ENCODE data around the gene DPM1. TPM values are rescaled to one million over a fixed set of nuclear protein-coding genes. Genes with fewer than 3 reads are reported as not detected.

Gene DPM1
- total RNA-seq, 1 experiment from 2014 or later = 57.8 TPM

DNA sequence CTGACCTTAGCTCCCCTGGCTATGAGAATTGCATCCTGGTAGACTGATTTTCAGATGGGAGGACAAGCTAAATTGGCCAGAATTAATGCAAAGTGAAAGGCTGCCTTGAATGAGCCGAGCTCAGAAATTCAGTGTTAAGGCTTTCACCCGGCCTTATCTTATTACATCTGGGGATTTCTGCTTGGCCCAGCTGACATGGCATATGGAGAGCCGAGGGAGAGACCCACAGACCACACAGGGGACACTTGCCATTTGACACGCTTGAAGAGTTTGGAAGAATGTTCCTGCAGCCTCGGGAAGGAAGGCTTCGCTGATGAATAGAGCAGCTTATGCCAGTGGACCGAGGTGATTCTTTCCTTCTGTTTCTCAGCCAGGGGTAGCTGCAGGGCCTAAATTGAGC, 9.3 kb upstream of the DPM1 start:
- H3K27ac Mint-ChIP-seq = no peak overlapping the region
- ChIA-PET CTCF (interaction anchor here (0.6 to 2.8 kb wide), 2 partner anchors 14 to 695 kb away, joined by 3 to 11 read pairs; no protein-coding TSS in a partner anchor), POLR2A (no interaction called here)
- no peaks in the 10 kb centered on the region for H3K9me3 Mint-ChIP-seq
- no peak overlapping the region for H3K4me3 Mint-ChIP-seq
- TF ChIP-seq HMGA2 (CRISPR knock-in tag; IDR thresholded peaks at IDR 0.05) = no peak
- TF ChIP-seq CREM (CRISPR knock-in tag; IDR thresholded peaks at IDR 0.05) = no peak
- TF ChIP-seq, protein P1, sequence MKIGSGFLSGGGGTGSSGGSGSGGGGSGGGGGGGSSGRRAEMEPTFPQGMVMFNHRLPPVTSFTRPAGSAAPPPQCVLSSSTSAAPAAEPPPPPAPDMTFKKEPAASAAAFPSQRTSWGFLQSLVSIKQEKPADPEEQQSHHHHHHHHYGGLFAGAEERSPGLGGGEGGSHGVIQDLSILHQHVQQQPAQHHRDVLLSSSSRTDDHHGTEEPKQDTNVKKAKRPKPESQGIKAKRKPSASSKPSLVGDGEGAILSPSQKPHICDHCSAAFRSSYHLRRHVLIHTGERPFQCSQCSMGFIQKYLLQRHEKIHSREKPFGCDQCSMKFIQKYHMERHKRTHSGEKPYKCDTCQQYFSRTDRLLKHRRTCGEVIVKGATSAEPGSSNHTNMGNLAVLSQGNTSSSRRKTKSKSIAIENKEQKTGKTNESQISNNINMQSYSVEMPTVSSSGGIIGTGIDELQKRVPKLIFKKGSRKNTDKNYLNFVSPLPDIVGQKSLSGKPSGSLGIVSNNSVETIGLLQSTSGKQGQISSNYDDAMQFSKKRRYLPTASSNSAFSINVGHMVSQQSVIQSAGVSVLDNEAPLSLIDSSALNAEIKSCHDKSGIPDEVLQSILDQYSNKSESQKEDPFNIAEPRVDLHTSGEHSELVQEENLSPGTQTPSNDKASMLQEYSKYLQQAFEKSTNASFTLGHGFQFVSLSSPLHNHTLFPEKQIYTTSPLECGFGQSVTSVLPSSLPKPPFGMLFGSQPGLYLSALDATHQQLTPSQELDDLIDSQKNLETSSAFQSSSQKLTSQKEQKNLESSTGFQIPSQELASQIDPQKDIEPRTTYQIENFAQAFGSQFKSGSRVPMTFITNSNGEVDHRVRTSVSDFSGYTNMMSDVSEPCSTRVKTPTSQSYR (CRISPR knock-in tag; IDR thresholded peaks at IDR 0.05) = no peak
- TF ChIP-seq, protein P2, sequence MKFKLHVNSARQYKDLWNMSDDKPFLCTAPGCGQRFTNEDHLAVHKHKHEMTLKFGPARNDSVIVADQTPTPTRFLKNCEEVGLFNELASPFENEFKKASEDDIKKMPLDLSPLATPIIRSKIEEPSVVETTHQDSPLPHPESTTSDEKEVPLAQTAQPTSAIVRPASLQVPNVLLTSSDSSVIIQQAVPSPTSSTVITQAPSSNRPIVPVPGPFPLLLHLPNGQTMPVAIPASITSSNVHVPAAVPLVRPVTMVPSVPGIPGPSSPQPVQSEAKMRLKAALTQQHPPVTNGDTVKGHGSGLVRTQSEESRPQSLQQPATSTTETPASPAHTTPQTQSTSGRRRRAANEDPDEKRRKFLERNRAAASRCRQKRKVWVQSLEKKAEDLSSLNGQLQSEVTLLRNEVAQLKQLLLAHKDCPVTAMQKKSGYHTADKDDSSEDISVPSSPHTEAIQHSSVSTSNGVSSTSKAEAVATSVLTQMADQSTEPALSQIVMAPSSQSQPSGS (CRISPR knock-in tag; IDR thresholded peaks at IDR 0.05; ENCODE audit: borderline replicate concordance, low read depth) = no peak
- TF ChIP-seq, protein P3, sequence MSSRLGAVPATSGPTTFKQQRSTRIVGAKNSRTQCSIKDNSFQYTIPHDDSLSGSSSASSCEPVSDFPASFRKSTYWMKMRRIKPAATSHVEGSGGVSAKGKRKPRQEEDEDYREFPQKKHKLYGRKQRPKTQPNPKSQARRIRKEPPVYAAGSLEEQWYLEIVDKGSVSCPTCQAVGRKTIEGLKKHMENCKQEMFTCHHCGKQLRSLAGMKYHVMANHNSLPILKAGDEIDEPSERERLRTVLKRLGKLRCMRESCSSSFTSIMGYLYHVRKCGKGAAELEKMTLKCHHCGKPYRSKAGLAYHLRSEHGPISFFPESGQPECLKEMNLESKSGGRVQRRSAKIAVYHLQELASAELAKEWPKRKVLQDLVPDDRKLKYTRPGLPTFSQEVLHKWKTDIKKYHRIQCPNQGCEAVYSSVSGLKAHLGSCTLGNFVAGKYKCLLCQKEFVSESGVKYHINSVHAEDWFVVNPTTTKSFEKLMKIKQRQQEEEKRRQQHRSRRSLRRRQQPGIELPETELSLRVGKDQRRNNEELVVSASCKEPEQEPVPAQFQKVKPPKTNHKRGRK (CRISPR knock-in tag; IDR thresholded peaks at IDR 0.05; ENCODE audit: borderline replicate concordance) = no peak
- peaks cover 11% of the 10 kb centered on the region; the same call in 1 of the 2 replicates for H3K4me1 Mint-ChIP-seq
- DNase-seq (ENCODE audit: low spot score) (no peak), ATAC-seq (no peak)
- H3K36me3 Mint-ChIP-seq = no peaks in the 10 kb centered on the region
- 0 out of 2 replicates have a peak, but pooled peaks cover 3% of the 10 kb centered on the region for H3K27me3 Mint-ChIP-seq (ENCODE audit: low read depth)

DNA sequence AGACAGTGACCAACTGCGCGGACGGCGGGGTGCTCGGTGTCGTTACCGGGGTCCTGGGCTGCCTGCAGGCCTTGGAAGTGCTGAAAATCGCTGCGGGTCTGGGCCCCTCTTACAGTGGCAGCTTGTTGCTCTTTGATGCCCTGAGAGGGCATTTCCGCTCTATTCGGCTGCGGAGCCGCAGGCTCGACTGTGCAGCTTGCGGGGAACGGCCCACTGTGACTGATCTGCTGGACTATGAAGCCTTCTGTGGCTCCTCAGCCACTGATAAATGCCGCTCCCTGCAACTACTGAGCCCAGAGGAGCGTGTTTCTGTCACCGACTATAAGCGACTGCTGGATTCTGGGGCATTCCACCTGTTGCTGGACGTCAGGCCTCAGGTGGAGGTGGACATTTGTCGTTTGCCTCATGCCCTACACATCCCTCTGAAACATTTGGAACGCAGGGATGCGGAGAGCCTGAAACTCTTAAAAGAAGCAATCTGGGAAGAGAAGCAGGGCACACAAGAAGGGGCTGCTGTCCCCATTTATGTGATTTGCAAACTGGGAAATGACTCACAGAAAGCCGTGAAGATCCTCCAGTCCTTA, 1.3 kb upstream of the DPM1 start:
- H3K4me3 Mint-ChIP-seq = peak overlapping the region; percentile 99
- no peak for DNase-seq (ENCODE audit: low spot score)
- peak overlapping the region; percentile 45; the same call in 1 of the 2 replicates for H3K27ac Mint-ChIP-seq
- 0 out of 2 replicates have a peak, but pooled peaks cover 3% of the 10 kb centered on the region for H3K9me3 Mint-ChIP-seq
- CTCF ChIA-PET = interaction anchor here (1.1 kb wide), 1 partner anchor 28 kb away, joined by 7 read pairs; no protein-coding TSS in a partner anchor
- peaks cover 22% of the 10 kb centered on the region for H3K4me1 Mint-ChIP-seq
- peaks cover 20% of the 10 kb centered on the region for H3K36me3 Mint-ChIP-seq
- H3K27me3 Mint-ChIP-seq (ENCODE audit: low read depth) = no peaks in the 10 kb centered on the region
- ATAC-seq = no peak; the same call in 1 of the 2 replicates
- TF ChIP-seq KAT7 (CRISPR knock-in tag; IDR thresholded peaks at IDR 0.05; ENCODE audit: borderline replicate concordance) (no peak), TEAD1 (CRISPR knock-in tag; IDR thresholded peaks at IDR 0.05) (no peak), ZNF423 (CRISPR knock-in tag; IDR thresholded peaks at IDR 0.05) (no peak), NR1H2 (CRISPR knock-in tag; IDR thresholded peaks at IDR 0.05) (no peak), ZNF671 (CRISPR knock-in tag; IDR thresholded peaks at IDR 0.05) (no peak), HMGA2 (CRISPR knock-in tag; IDR thresholded peaks at IDR 0.05) (no peak), RORB (CRISPR knock-in tag; IDR thresholded peaks at IDR 0.05) (no peak), GTF2I (CRISPR knock-in tag; conservative IDR thresholded peaks at IDR 0.05) (no peak), ZNF317 (CRISPR knock-in tag; IDR thresholded peaks at IDR 0.05; ENCODE audit: borderline replicate concordance, low read depth) (no peak), EMX1 (CRISPR knock-in tag; IDR thresholded peaks at IDR 0.05) (no peak), GABPB1 (CRISPR knock-in tag; IDR thresholded peaks at IDR 0.05) (no peak), ZNF263 (CRISPR knock-in tag; IDR thresholded peaks at IDR 0.05; ENCODE audit: low read depth) (no peak), CREM (CRISPR knock-in tag; IDR thresholded peaks at IDR 0.05) (no peak)
- TF ChIP-seq, protein P4, sequence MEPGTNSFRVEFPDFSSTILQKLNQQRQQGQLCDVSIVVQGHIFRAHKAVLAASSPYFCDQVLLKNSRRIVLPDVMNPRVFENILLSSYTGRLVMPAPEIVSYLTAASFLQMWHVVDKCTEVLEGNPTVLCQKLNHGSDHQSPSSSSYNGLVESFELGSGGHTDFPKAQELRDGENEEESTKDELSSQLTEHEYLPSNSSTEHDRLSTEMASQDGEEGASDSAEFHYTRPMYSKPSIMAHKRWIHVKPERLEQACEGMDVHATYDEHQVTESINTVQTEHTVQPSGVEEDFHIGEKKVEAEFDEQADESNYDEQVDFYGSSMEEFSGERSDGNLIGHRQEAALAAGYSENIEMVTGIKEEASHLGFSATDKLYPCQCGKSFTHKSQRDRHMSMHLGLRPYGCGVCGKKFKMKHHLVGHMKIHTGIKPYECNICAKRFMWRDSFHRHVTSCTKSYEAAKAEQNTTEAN (CRISPR knock-in tag; IDR thresholded peaks at IDR 0.05) = no peak
- TF ChIP-seq, protein P5, sequence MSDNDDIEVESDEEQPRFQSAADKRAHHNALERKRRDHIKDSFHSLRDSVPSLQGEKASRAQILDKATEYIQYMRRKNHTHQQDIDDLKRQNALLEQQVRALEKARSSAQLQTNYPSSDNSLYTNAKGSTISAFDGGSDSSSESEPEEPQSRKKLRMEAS (CRISPR knock-in tag; IDR thresholded peaks at IDR 0.05) = no peak
- TF ChIP-seq, protein P6, sequence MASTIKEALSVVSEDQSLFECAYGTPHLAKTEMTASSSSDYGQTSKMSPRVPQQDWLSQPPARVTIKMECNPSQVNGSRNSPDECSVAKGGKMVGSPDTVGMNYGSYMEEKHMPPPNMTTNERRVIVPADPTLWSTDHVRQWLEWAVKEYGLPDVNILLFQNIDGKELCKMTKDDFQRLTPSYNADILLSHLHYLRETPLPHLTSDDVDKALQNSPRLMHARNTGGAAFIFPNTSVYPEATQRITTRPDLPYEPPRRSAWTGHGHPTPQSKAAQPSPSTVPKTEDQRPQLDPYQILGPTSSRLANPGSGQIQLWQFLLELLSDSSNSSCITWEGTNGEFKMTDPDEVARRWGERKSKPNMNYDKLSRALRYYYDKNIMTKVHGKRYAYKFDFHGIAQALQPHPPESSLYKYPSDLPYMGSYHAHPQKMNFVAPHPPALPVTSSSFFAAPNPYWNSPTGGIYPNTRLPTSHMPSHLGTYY (CRISPR knock-in tag; IDR thresholded peaks at IDR 0.05) = no peak
- TF ChIP-seq, protein P7, sequence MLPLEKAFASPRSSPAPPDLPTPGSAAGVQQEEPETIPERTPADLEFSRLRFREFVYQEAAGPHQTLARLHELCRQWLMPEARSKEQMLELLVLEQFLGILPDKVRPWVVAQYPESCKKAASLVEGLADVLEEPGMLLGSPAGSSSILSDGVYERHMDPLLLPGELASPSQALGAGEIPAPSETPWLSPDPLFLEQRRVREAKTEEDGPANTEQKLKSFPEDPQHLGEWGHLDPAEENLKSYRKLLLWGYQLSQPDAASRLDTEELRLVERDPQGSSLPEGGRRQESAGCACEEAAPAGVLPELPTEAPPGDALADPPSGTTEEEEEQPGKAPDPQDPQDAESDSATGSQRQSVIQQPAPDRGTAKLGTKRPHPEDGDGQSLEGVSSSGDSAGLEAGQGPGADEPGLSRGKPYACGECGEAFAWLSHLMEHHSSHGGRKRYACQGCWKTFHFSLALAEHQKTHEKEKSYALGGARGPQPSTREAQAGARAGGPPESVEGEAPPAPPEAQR (CRISPR knock-in tag; IDR thresholded peaks at IDR 0.05) = no peak
- POLR2A ChIA-PET = interaction anchor here (1.9 kb wide), 1 partner anchor 28 kb away, joined by 23 read pairs; the partner anchor contains the start of gene ADNP

Data from WTC11 (cell line).